Mesenchymal stem cell (in vitro differentiated cells and primary cell): ENCODE measurements around the gene DFFB.

ENCODE experiments used
- DNase-seq: peaks from one replicate; pipeline ENCODE4 v3.0.0-alpha.2; 2013
- H2AFZ ChIP-seq: one replicate; pipeline ENCODE4 v1.6.1; 2013; ENCODE audit warnings: low read depth, mild to moderate bottlenecking, control low read depth, inconsistent platforms, low read length, moderate library complexity
- H2AK5ac ChIP-seq: 2 replicates; pipeline ENCODE4 v1.6.1; 2013; ENCODE audit warnings: low read length, moderate library complexity, mild to moderate bottlenecking, inconsistent platforms; ENCODE audit not compliant: severe bottlenecking
- H2BK120ac ChIP-seq: one replicate; pipeline ENCODE4 v1.6.1; 2013; ENCODE audit warnings: low read depth, mild to moderate bottlenecking, inconsistent platforms, low read length, moderate library complexity
- H2BK12ac ChIP-seq, 2 experiments: one replicate each; pipeline ENCODE4 v1.6.1; 2013; ENCODE audit warnings: inconsistent platforms in 2 of 2, low read length in 2 of 2, mild to moderate bottlenecking in 2 of 2, moderate library complexity in 2 of 2, control low read depth in 1 of 2
- H2BK15ac ChIP-seq: one replicate; pipeline ENCODE4 v1.6.1; 2013; ENCODE audit warnings: mild to moderate bottlenecking, low read depth, inconsistent platforms; ENCODE audit not compliant: poor library complexity, severe bottlenecking
- H2BK5ac ChIP-seq: 2 replicates; pipeline ENCODE4 v1.6.1; 2013; ENCODE audit warnings: low read depth, mild to moderate bottlenecking, low read length, control low read depth, inconsistent platforms; ENCODE audit not compliant: poor library complexity, severe bottlenecking
- H3K14ac ChIP-seq, 2 experiments: one replicate each; pipeline ENCODE4 v1.6.1; 2013; ENCODE audit warnings: inconsistent platforms in 2 of 2, low read length in 2 of 2, control low read depth in 1 of 2, mild to moderate bottlenecking in 1 of 2, moderate library complexity in 1 of 2
- H3K18ac ChIP-seq, 2 experiments: one replicate each; pipeline ENCODE4 v1.6.1; 2013; ENCODE audit warnings: inconsistent platforms in 2 of 2, low read length in 2 of 2, control low read depth in 1 of 2, low read depth in 1 of 2, mild to moderate bottlenecking in 1 of 2
- H3K23ac ChIP-seq, 2 experiments: one replicate each; pipeline ENCODE4 v1.6.1; 2013; ENCODE audit warnings: inconsistent platforms in 2 of 2, low read length in 2 of 2, mild to moderate bottlenecking in 2 of 2, moderate library complexity in 2 of 2, control low read depth in 1 of 2
- H3K27ac ChIP-seq: 2 replicates; pipeline ENCODE4 v1.5.1; 2013; ENCODE audit warnings: mild to moderate bottlenecking, moderate library complexity, low read length, control low read depth, inconsistent platforms; ENCODE audit not compliant: poor library complexity, severe bottlenecking
- H3K27me3 ChIP-seq, 2 experiments: 2 replicates each; pipeline versions ENCODE4 v1.6.1 to v1.7.0; 2013; ENCODE audit warnings: low read length in 2 of 2, mild to moderate bottlenecking in 2 of 2, moderate library complexity in 2 of 2, control low read depth in 1 of 2, inconsistent platforms in 1 of 2; ENCODE audit not compliant: control insufficient read depth in 1 of 2, insufficient read depth in 1 of 2
- H3K36me3 ChIP-seq, 2 experiments: 2 replicates each; pipeline versions ENCODE4 v1.6.1 to v1.7.0; 2013; ENCODE audit warnings: low read length in 2 of 2, control low read depth in 1 of 2, inconsistent platforms in 1 of 2, low read depth in 1 of 2, mild to moderate bottlenecking in 1 of 2; ENCODE audit not compliant: insufficient read depth in 2 of 2, control insufficient read depth in 1 of 2
- H3K4ac ChIP-seq, 2 experiments: one replicate each; pipeline ENCODE4 v1.6.1; 2013; ENCODE audit warnings: inconsistent platforms in 2 of 2, low read length in 2 of 2, mild to moderate bottlenecking in 2 of 2, moderate library complexity in 2 of 2, control low read depth in 1 of 2, low read depth in 1 of 2
- H3K4me1 ChIP-seq: 2 replicates; pipeline ENCODE4 v1.6.1; 2013; ENCODE audit warnings: low read depth, low read length, control low read depth; ENCODE audit not compliant: control insufficient read depth, insufficient read depth
- H3K4me2 ChIP-seq: 2 replicates; pipeline ENCODE4 v1.6.1; 2013; ENCODE audit warnings: low read length, mild to moderate bottlenecking, inconsistent platforms; ENCODE audit not compliant: poor library complexity, severe bottlenecking
- H3K4me3 ChIP-seq, 2 experiments: 2 replicates each; pipeline versions ENCODE4 v1.5.1 to v1.7.0; 2013; ENCODE audit warnings: low read length in 2 of 2, mild to moderate bottlenecking in 2 of 2, control low read depth in 1 of 2, low read depth in 1 of 2; ENCODE audit not compliant: insufficient read depth in 1 of 2
- H3K79me1 ChIP-seq: replicated peaks from 2 replicates; pipeline ENCODE4 v1.6.1; 2013; ENCODE audit warnings: mild to moderate bottlenecking, control low read depth, low read length, inconsistent platforms; ENCODE audit not compliant: poor library complexity, severe bottlenecking
- H3K9ac ChIP-seq: 2 replicates; pipeline ENCODE4 v1.7.0; 2013; ENCODE audit warnings: mild to moderate bottlenecking, low read length, moderate library complexity
- H3K9me3 ChIP-seq: 2 replicates; pipeline ENCODE4 v1.7.0; 2013; ENCODE audit warnings: mild to moderate bottlenecking, low read length; ENCODE audit not compliant: control insufficient read depth
- H4K8ac ChIP-seq: one replicate; pipeline ENCODE4 v1.6.1; 2013; ENCODE audit warnings: inconsistent platforms, mild to moderate bottlenecking, low read length, moderate library complexity
- H4K91ac ChIP-seq: one replicate; pipeline ENCODE4 v1.6.1; 2013; ENCODE audit warnings: mild to moderate bottlenecking, low read length, inconsistent platforms
- WGBS: methylation state at CpG from one replicate; pipeline ENCODE4 v1.1.7; 2013; ENCODE audit warnings: mixed read lengths; 5-methylcytosine and 5-hydroxymethylcytosine counted together

Gene DFFB

DNA sequence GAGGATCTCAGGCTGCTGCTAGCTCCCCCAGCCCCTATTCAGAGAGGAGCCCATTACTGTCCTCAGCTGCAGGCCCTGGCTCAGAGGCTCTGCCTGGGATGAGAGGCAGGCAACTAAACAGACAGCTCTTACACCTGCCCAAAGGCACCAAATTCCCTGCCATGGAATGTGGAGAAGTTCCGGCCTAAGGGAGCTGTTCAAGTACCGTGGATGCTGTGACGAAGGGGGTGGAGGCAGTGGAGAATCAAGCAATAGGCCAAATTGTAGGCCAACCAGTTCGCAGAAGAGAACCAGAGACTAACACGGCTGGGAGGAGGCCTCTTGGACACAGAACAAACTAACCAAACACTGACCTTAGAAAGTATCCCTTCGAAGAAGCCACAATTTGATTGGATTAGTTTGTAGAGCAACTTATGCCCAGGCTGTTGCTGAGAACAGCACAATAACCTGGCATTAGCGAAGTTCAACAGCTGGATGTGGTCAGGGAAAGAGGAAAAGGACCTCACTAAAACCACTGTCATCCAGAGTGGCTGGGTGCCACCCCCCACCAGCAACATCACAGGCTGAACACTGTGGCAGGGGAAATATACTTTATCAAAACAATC, 39.2 kb downstream of the DFFB start:
- no peak overlapping the region for H3K27ac ChIP-seq
- DNase-seq = no peak
- no peak overlapping the region for H3K4me2 ChIP-seq
- no peak overlapping the region for H2BK120ac ChIP-seq
- H3K23ac ChIP-seq = no peak overlapping the region
- H2BK5ac ChIP-seq = no peak overlapping the region
- peaks cover 9% of the 10 kb centered on the region for H3K79me1 ChIP-seq
- H2AFZ ChIP-seq = no peak overlapping the region
- H3K4me1 ChIP-seq = peaks cover 17% of the 10 kb centered on the region
- H2AK5ac ChIP-seq = no peak overlapping the region
- H3K27me3 ChIP-seq = no peaks in the 10 kb centered on the region
- H3K9ac ChIP-seq = no peak overlapping the region
- H3K36me3 ChIP-seq = peaks cover 14 to 20% of the 10 kb centered on the region in 2 experiments
- H3K4ac ChIP-seq = no peak overlapping the region
- H3K14ac ChIP-seq = no peak overlapping the region
- H2BK12ac ChIP-seq = no peak overlapping the region
- no peaks in the 10 kb centered on the region for H3K9me3 ChIP-seq
- no peak overlapping the region for H4K91ac ChIP-seq
- H2BK15ac ChIP-seq = no peak overlapping the region
- WGBS = 95% methylated on average over 6 of the region's 7 CpGs
- H3K18ac ChIP-seq = no peak overlapping the region
- no peak overlapping the region for H4K8ac ChIP-seq
- no peak overlapping the region for H3K4me3 ChIP-seq

GRCh38 chr1:3898475-3898735, 41.1 kb downstream of the DFFB start:
- H2AK5ac ChIP-seq = no peak overlapping the region
- no peak overlapping the region for H2BK15ac ChIP-seq
- H3K9me3 ChIP-seq = no peaks in the 10 kb centered on the region

DNA sequence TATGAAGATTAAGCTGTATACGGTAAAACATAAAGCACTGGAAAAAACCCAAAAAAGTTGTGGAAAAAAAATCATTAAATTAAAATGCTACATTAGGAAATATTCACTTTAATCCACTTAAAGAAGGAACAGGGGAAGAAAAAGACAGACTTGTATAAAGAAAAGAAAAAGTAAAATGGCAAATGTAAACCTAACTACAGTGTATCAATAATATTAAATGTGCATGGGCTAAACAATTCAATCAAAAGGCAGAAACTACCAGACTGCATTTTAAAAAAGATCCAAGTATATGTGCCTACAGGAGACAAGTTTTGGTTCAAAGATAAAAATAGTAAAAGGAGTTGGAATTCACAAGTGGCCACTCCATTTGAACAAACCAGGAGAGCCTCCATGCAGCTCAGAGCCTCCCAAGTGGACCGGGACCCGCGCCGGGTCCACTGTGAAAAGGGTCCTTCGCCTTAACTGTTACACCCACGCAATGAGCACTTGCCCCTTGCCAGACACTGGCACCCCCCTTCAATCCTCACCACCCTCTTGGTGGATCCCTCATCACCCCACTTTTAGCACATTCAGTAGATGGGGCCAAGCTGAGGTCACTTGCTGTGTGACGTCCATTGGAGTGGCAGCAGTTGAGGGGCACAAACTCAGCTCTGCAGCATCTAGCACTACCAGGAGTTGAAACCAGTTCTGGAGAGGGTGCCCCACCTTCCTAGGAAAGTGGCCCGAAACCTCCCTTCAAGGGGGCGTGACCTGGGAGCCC, 41.9 kb downstream of the DFFB start:
- H3K27me3 ChIP-seq = no peaks in the 10 kb centered on the region
- H4K91ac ChIP-seq = no peak overlapping the region
- peaks cover 10 to 13% of the 10 kb centered on the region in 2 experiments for H3K36me3 ChIP-seq
- no peak overlapping the region for H3K27ac ChIP-seq
- peaks cover 24% of the 10 kb centered on the region for H3K4me1 ChIP-seq
- H3K18ac ChIP-seq = peak overlapping the region in 1 of 2 experiments; percentile 89
- H2AK5ac ChIP-seq = peak overlapping the region; percentile 20
- no peak overlapping the region for H2BK120ac ChIP-seq
- H3K23ac ChIP-seq = peak overlapping the region in 1 of 2 experiments; percentile 53
- no peaks in the 10 kb centered on the region for H3K9me3 ChIP-seq
- no peak overlapping the region for H4K8ac ChIP-seq
- H3K14ac ChIP-seq = peak overlapping the region in 1 of 2 experiments; percentile 75
- peak overlapping the region in 1 of 2 experiments; percentile 86 for H2BK12ac ChIP-seq
- peak overlapping the region; percentile 93 for H3K9ac ChIP-seq
- peak; percentile 18 for DNase-seq
- whole genome bisulfite sequencing = 11% methylated on average over 9 of the region's 10 CpGs
- peak overlapping the region; percentile 94 for H2AFZ ChIP-seq
- peaks cover 8% of the 10 kb centered on the region for H3K79me1 ChIP-seq
- peak overlapping the region; percentile 75 for H3K4me2 ChIP-seq
- peak overlapping the region; percentile 84 to 89 for H3K4ac ChIP-seq
- H3K4me3 ChIP-seq = peak overlapping the region; percentile 91 to 93
- no peak overlapping the region for H2BK5ac ChIP-seq
- H2BK15ac ChIP-seq = no peak overlapping the region

More at GRCh38 chr1:3898475-3898735, 41.1 kb downstream of the DFFB start:
- no peak overlapping the region for H3K4me2 ChIP-seq
- peaks cover 21% of the 10 kb centered on the region for H3K4me1 ChIP-seq
- no peak overlapping the region for H2BK12ac ChIP-seq
- no peak overlapping the region for H3K9ac ChIP-seq
- H3K4ac ChIP-seq = no peak overlapping the region
- peaks cover 10 to 13% of the 10 kb centered on the region in 2 experiments for H3K36me3 ChIP-seq
- H3K18ac ChIP-seq = no peak overlapping the region
- H4K8ac ChIP-seq = no peak overlapping the region
- H2AFZ ChIP-seq = no peak overlapping the region
- H3K14ac ChIP-seq = no peak overlapping the region
- no peak overlapping the region for H2BK120ac ChIP-seq
- H3K23ac ChIP-seq = no peak overlapping the region
- H2BK5ac ChIP-seq = no peak overlapping the region
- peaks cover 8% of the 10 kb centered on the region for H3K79me1 ChIP-seq
- no peak overlapping the region for H3K27ac ChIP-seq
- no peak overlapping the region for H4K91ac ChIP-seq
- H3K4me3 ChIP-seq = peak overlapping the region in 1 of 2 experiments; percentile 91
- no peak for DNase-seq
- H3K27me3 ChIP-seq = no peaks in the 10 kb centered on the region

DNA sequence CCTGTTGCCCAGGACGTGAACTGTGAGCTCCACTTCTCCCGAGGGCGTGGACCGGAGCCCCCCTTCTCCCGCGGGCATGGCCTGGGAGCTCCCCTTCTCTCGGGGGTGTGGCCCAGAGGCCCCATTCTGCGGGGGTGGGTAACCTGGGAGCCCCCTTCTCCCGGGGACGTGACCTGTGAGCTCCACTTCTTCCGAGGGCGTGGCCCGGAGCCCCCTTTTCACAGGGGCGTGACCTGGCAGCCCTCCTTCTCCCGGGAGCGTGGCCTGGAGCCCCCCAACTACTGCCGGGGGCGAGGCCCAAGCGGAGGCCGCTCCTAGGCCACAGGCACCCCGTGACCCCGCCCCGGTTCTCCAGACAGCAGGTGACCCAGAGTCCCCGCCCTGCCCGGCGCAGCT, 42.5 kb downstream of the DFFB start:
- H3K4me1 ChIP-seq = peaks cover 21% of the 10 kb centered on the region
- peak overlapping the region; percentile 94 for H2AFZ ChIP-seq
- H3K4me3 ChIP-seq = peak overlapping the region; percentile 91 to 93
- H3K18ac ChIP-seq = peak overlapping the region; percentile 82 to 89
- under 1% methylated on average over 26 of the region's 26 CpGs for WGBS
- H3K79me1 ChIP-seq = peaks cover 6% of the 10 kb centered on the region
- H2BK5ac ChIP-seq = peak overlapping the region; percentile 74
- H2AK5ac ChIP-seq = no peak overlapping the region
- no peaks in the 10 kb centered on the region for H3K27me3 ChIP-seq
- no peaks in the 10 kb centered on the region for H3K9me3 ChIP-seq
- peak overlapping the region in 1 of 2 experiments; percentile 26 for H2BK12ac ChIP-seq
- peak overlapping the region; percentile 71 for H4K91ac ChIP-seq
- peak overlapping the region; percentile 75 for H3K4me2 ChIP-seq
- H4K8ac ChIP-seq = peak overlapping the region; percentile 60
- H3K4ac ChIP-seq = peak overlapping the region; percentile 84 to 89
- peak overlapping the region in 1 of 2 experiments; percentile 75 for H3K14ac ChIP-seq
- peak overlapping the region in 1 of 2 experiments; percentile 53 for H3K23ac ChIP-seq
- H3K27ac ChIP-seq = no peak overlapping the region
- peaks cover 6 to 10% of the 10 kb centered on the region in 2 experiments for H3K36me3 ChIP-seq
- no peak for DNase-seq
- H3K9ac ChIP-seq = peak overlapping the region; percentile 93
- peak overlapping the region; percentile 93 for H2BK120ac ChIP-seq
- H2BK15ac ChIP-seq = peak overlapping the region; percentile 21
